IMR-90 (cell line): ENCODE data around the gene MYCBP. TPM values are rescaled to one million over a fixed set of nuclear protein-coding genes. Genes with fewer than 3 reads are reported as not detected.
"Not testable (repeated sequence)": the region's sequence is repeated elsewhere in the genome, so short reads cannot be mapped to it uniquely, and the experiment has no call there.

Experiments
- ATAC-seq: fragments of 200-7000 bp; cut with Tn5 transposase; 2 replicates; pipeline ENCODE4 v1.9.1; 2020; ENCODE audit warnings: low read depth, mild to moderate bottlenecking, moderate library complexity
- BruUV-seq: library from RNA; stranded (reverse); fragments of 400-500 nt; replicated peaks from 2 replicates; lab custom pipeline; 2021; lab: Mats Ljungman, UMichigan
- CTCF ChIA-PET: fragments of 300-600 bp; formaldehyde crosslinking; extraction: SDS; loops from one replicate; lab custom pipeline; 2021; ENCODE audit warnings: antibody characterized with exemption; lab: Yijun Ruan, JAX
- POLR2A ChIA-PET: fragments of 300-600 bp; sonication (Branson Sonifier 250); formaldehyde crosslinking; loops from one replicate; lab custom pipeline; 2022; ENCODE audit warnings: antibody characterized with exemption; ENCODE audit not compliant: unreplicated experiment; lab: Charles Lee
- DNase-seq: peaks from one replicate; pipeline ENCODE4 v3.0.0; 2013
- H2AFZ ChIP-seq: replicated peaks from 2 replicates; pipeline ENCODE3; 2013; ENCODE audit warnings: low read length, mild to moderate bottlenecking; ENCODE audit not compliant: poor library complexity
- H2AK5ac ChIP-seq: 2 replicates; pipeline ENCODE4 v1.6.1; 2013; ENCODE audit warnings: low read depth, low read length, inconsistent platforms
- H2AK9ac ChIP-seq: replicated peaks from 2 replicates; pipeline ENCODE3; 2013; ENCODE audit warnings: mild to moderate bottlenecking, low read depth, low read length, moderate library complexity; ENCODE audit not compliant: poor library complexity
- H2BK120ac ChIP-seq: 2 replicates; pipeline ENCODE4 v1.6.1; 2013; ENCODE audit warnings: low read depth, low read length, inconsistent platforms
- H2BK15ac ChIP-seq: 3 replicates; pipeline ENCODE4 v1.6.1; 2013; ENCODE audit warnings: low read depth, low read length, inconsistent platforms
- H2BK20ac ChIP-seq: 2 replicates; pipeline ENCODE4 v1.6.1; 2013; ENCODE audit warnings: low read depth, mild to moderate bottlenecking, inconsistent platforms, low read length, moderate library complexity
- H2BK5ac ChIP-seq: 2 replicates; pipeline ENCODE4 v1.6.1; 2013; ENCODE audit warnings: mild to moderate bottlenecking, low read depth, low read length, inconsistent platforms; ENCODE audit not compliant: poor library complexity, severe bottlenecking
- H3K14ac ChIP-seq: replicated peaks from 2 replicates; pipeline ENCODE4 v1.6.1; 2013; ENCODE audit warnings: low read depth, low read length, inconsistent platforms
- H3K18ac ChIP-seq: 2 replicates; pipeline ENCODE4 v1.6.1; 2013; ENCODE audit warnings: low read depth, low read length, control low read depth
- H3K23ac ChIP-seq: 2 replicates; pipeline ENCODE4 v1.6.1; 2013; ENCODE audit warnings: low read depth, low read length, inconsistent platforms
- H3K27ac ChIP-seq: 2 replicates; pipeline ENCODE4 v1.5.1; 2013; ENCODE audit warnings: mild to moderate bottlenecking, control low read depth, low read length; ENCODE audit not compliant: insufficient read depth
- H3K27me3 ChIP-seq: 2 replicates; pipeline ENCODE4 v1.6.1; 2013; ENCODE audit warnings: low read length; ENCODE audit not compliant: control insufficient read depth, insufficient read depth
- H3K36me3 ChIP-seq: 2 replicates; pipeline ENCODE4 v1.6.1; 2013; ENCODE audit warnings: low read length, mixed read lengths; ENCODE audit not compliant: control insufficient read depth, insufficient read depth
- H3K4ac ChIP-seq: 2 replicates; pipeline ENCODE4 v1.6.1; 2013; ENCODE audit warnings: low read depth, low read length, inconsistent platforms
- H3K4me1 ChIP-seq: 2 replicates; pipeline ENCODE4 v1.6.1; 2013; ENCODE audit warnings: low read length, mixed read lengths; ENCODE audit not compliant: control insufficient read depth, insufficient read depth
- H3K4me2 ChIP-seq: 2 replicates; pipeline ENCODE4 v1.6.1; 2013; ENCODE audit warnings: low read depth, mild to moderate bottlenecking, control low read depth, low read length, moderate library complexity
- H3K4me3 ChIP-seq: 2 replicates; pipeline ENCODE4 v1.5.1; 2013; ENCODE audit warnings: low read depth, mild to moderate bottlenecking, control low read depth, low read length, moderate library complexity; ENCODE audit not compliant: insufficient read depth
- H3K56ac ChIP-seq: 2 replicates; pipeline ENCODE4 v1.6.1; 2013; ENCODE audit warnings: low read length, inconsistent platforms; ENCODE audit not compliant: insufficient read depth; ENCODE audit errors: extremely low read depth
- H3K79me1 ChIP-seq, 2 experiments: 2 replicates each; pipeline ENCODE4 v1.6.1; 2013; ENCODE audit warnings: low read length in 2 of 2, inconsistent platforms in 1 of 2, low read depth in 1 of 2
- H3K9ac ChIP-seq: 2 replicates; pipeline ENCODE4 v1.6.1; 2013; ENCODE audit warnings: low read depth, low read length, control low read depth
- H3K9me1 ChIP-seq: 2 replicates; pipeline ENCODE4 v1.6.1; 2013; ENCODE audit warnings: low read length, inconsistent platforms; ENCODE audit not compliant: insufficient read depth
- H3K9me3 ChIP-seq: 2 replicates; pipeline ENCODE4 v1.6.1; 2013; ENCODE audit warnings: low read length; ENCODE audit not compliant: control insufficient read depth, insufficient read depth
- H4K20me1 ChIP-seq: 2 replicates; pipeline ENCODE4 v1.6.1; 2013; ENCODE audit warnings: low read length, inconsistent platforms; ENCODE audit not compliant: insufficient read depth
- H4K5ac ChIP-seq: 2 replicates; pipeline ENCODE4 v1.6.1; 2013; ENCODE audit warnings: mild to moderate bottlenecking, low read depth, low read length, control low read depth
- H4K8ac ChIP-seq, 2 experiments: 2 replicates each; pipeline ENCODE4 v1.6.1; 2013; ENCODE audit warnings: low read depth in 2 of 2, low read length in 2 of 2, control low read depth in 1 of 2, inconsistent platforms in 1 of 2
- H4K91ac ChIP-seq: 2 replicates; pipeline ENCODE4 v1.6.1; 2013; ENCODE audit warnings: low read depth, low read length, inconsistent platforms; ENCODE audit not compliant: insufficient read depth
- WGBS, 2 experiments: methylation state at CpG; one replicate each; pipeline versions ENCODE4 v1.1.5 to v1.1.7; 2013; ENCODE audit warnings: missing lambda C conversion rate in 2 of 2; ENCODE audit not compliant: insufficient read length in 1 of 2; ENCODE audit errors: extremely low coverage in 2 of 2; 5-methylcytosine and 5-hydroxymethylcytosine counted together
- dilution Hi-C: fragments of 300-500 bp; cut with HindIII; formaldehyde crosslinking; loops from one replicate; pipeline ENCODE4 v1.14.3; 2018; ENCODE audit warnings: low sequenced_read_pairs; ENCODE audit not compliant: unreplicated experiment
- in situ Hi-C: fragments of 300-500 bp; cut with MboI; formaldehyde crosslinking; loops from 3 replicates; pipeline ENCODE4 v1.14.3; 2019; ENCODE audit warnings: low sequenced_read_pairs, inconsistent platforms, mixed read lengths
- intact Hi-C: fragments of 100-400 bp; cut with micrococcal nuclease; formaldehyde crosslinking; loops from 2 replicates; pipeline ENCODE4 v1.10.0; 2022
- polyA plus RNA-seq, 3 experiments: library from polyadenylated mRNA; depleted of rRNA; stranded (reverse); fragments of >200 nt; gene quantifications; 2 replicates each; pipeline ENCODE4 v1.2.3, GENCODE V29; 2012; ENCODE audit warnings: low replicate concordance in 1 of 3
- total RNA-seq: library from RNA; depleted of rRNA; stranded (reverse); fragments of >200 nt; gene quantifications from 2 replicates; pipeline ENCODE4 v1.2.3, GENCODE V29; 2012

Gene MYCBP
- total and polyA plus RNA-seq, 2 of the 4 experiments (the other 2 are of a cell fraction), result 9.9 to 11.9 TPM

DNA sequence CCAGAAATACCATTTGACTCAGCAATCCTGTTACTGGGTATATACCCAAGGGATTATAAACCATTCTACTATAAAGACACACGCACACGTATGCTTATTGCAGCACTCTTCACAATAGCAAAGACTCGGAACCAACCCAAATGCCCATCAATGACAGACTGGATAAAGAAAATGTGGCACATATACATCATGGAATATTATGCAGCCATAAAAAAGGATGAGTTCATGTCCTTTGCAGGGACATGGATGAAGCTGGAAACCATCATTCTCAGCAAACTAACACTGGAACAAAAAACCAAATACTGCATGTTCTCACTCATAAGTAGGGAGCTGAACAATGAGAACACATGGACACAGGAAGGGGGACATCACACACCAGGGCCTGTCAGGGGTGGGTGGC is 28.1 kb downstream of the MYCBP start:
- H3K56ac ChIP-seq, H3K27me3 ChIP-seq, H4K91ac ChIP-seq, dilution Hi-C loops, in situ Hi-C loops, H3K4me2 ChIP-seq, H3K23ac ChIP-seq, H3K9ac ChIP-seq, H3K14ac ChIP-seq, intact Hi-C loops, H3K27ac ChIP-seq, H4K5ac ChIP-seq, H2AK9ac ChIP-seq, ATAC-seq, H2AFZ ChIP-seq, H4K20me1 ChIP-seq, H2BK20ac ChIP-seq, H3K4me1 ChIP-seq, BruUV-seq, POLR2A ChIA-PET, H3K79me1 ChIP-seq, DNase-seq, H2AK5ac ChIP-seq, H2BK15ac ChIP-seq, H3K4ac ChIP-seq, H3K18ac ChIP-seq, H3K4me3 ChIP-seq, H2BK5ac ChIP-seq, H3K9me1 ChIP-seq, H2BK120ac ChIP-seq, H4K8ac ChIP-seq, H3K9me3 ChIP-seq: not testable (repeated sequence)
- H3K36me3 ChIP-seq, result peaks cover 30% of the 10 kb centered on the region
- CTCF ChIA-PET, result interaction anchor here (0.6 kb wide), 1 partner anchor 148 kb away, joined by 3 read pairs; no protein-coding TSS in a partner anchor
- WGBS, 2 experiments, result no CpG with 5 or more reads among the region's 3 CpGs
